H1 (cell line): Measurements from ENCODE around the gene FRMPD4. TPM values are rescaled to one million over a fixed set of nuclear protein-coding genes. Genes with fewer than 3 reads are reported as not detected.

Source experiments
- polyA plus RNA-seq, 7 experiments: library from polyadenylated mRNA; depleted of rRNA in 3 of 7; stranded (reverse) in 5 of 7; unstranded in 2 of 7; fragments of >200 nt in 5 of 7; fragments of 200-250 nt in 2 of 7; gene quantifications; 1 replicate in 5 of 7; 2 replicates in 1 of 7; 4 replicates in 1 of 7; pipeline versions ENCODE4 v1.2.1 to v1.2.3, GENCODE V29; 2011 to 2013; ENCODE audit warnings: missing spikeins in 2 of 7, mixed read lengths in 2 of 7
- total RNA-seq: library from RNA; stranded (reverse); fragmentation: NEBNext Ultra II Directional; extraction: Animal tissue kit (Norgen Biotek cat#: 25700); gene quantifications from 2 replicates; pipeline ENCODE4 v1.2.1, GENCODE V29; 2021
- TF ChIP-seq, protein P1 (sequence below): IDR thresholded peaks from 2 replicates; pipeline ENCODE4 v1.6.1; 2011; ENCODE audit warnings: low read depth, mild to moderate bottlenecking, low read length; ENCODE audit not compliant: insufficient read depth

Gene FRMPD4
- total and polyA plus RNA-seq, 2 of the 8 experiments (the other 6 are each of a cell fraction or from before 2014, with no cell fraction given), result 0.02 to 0.37 TPM

DNA sequence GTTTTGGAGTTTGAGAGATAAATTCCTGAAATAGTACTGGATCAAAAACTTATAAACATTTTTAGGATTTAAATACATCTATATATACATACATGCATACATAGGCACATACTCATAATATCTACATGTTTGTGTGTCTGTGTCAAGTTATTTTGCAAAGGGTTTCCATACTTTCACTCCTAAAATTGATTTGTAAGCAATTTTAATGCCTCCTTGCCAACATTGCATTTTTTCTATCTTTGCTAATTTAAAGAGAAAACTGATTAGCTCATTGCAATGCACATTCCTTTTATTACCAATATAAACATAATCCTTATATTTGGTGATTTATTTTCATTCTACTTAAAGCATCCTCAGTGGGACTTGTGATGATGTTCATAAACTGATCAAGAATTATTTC, 258.3 kb downstream of the FRMPD4 start (continued):
- TF ChIP-seq, protein P1, sequence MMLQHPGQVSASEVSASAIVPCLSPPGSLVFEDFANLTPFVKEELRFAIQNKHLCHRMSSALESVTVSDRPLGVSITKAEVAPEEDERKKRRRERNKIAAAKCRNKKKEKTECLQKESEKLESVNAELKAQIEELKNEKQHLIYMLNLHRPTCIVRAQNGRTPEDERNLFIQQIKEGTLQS, result no peak
